ENCODE data around the gene CHMP6.

DNA sequence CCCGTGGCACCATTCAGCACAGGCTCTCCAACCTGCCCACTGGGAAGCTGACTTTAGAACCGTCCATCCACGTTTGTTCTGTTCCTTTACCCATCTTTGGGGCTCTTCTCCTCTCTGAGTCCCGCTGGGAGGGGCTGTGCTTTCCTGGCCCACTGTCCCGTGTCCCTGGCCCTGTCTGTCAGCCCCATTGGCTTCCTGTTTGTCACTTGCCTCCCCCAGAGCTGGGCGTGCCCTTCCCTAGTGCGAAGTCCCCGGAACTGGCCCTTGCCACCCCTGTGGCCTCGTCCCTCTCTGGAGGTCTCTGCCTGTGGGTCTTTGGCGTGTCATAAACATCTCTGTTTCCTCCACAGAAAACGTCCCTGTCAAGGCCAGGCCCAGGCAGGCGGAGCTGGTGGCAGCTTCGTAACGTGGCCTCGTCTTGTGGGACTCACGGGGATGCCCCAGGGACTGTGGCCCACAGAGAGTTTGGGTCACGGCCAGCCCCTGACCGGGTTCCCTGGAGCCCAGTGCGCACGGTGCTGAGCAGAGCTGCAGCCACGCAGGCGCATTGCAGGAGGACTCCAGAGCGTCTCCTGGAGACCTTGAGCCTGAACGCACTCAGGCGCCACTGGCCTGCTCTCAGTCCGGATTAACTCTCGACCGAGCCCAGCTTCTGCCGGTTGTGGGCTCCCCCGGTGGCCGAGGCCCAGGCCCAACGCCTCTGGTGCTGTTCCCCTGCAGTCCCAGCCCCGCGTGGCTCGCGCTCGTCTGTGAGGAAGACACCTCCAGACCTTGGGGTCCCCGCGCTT lies 7.3 kb downstream of the CHMP6 start:
- TF ChIP-seq, protein P1, sequence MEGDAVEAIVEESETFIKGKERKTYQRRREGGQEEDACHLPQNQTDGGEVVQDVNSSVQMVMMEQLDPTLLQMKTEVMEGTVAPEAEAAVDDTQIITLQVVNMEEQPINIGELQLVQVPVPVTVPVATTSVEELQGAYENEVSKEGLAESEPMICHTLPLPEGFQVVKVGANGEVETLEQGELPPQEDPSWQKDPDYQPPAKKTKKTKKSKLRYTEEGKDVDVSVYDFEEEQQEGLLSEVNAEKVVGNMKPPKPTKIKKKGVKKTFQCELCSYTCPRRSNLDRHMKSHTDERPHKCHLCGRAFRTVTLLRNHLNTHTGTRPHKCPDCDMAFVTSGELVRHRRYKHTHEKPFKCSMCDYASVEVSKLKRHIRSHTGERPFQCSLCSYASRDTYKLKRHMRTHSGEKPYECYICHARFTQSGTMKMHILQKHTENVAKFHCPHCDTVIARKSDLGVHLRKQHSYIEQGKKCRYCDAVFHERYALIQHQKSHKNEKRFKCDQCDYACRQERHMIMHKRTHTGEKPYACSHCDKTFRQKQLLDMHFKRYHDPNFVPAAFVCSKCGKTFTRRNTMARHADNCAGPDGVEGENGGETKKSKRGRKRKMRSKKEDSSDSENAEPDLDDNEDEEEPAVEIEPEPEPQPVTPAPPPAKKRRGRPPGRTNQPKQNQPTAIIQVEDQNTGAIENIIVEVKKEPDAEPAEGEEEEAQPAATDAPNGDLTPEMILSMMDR (IDR thresholded peaks at IDR 0.05; ENCODE audit: low read depth, low read length) = no peak
- no peak for TF ChIP-seq POLR2A (IDR thresholded peaks at IDR 0.05; ENCODE audit: extremely low read depth, insufficient read length)

Measured in NB4 (cell line).